ENCODE data around the gene RHOV.
A peak's percentile ranks its signal among the peaks of the same experiment; 100 is the strongest.

The RHOV gene

DNA sequence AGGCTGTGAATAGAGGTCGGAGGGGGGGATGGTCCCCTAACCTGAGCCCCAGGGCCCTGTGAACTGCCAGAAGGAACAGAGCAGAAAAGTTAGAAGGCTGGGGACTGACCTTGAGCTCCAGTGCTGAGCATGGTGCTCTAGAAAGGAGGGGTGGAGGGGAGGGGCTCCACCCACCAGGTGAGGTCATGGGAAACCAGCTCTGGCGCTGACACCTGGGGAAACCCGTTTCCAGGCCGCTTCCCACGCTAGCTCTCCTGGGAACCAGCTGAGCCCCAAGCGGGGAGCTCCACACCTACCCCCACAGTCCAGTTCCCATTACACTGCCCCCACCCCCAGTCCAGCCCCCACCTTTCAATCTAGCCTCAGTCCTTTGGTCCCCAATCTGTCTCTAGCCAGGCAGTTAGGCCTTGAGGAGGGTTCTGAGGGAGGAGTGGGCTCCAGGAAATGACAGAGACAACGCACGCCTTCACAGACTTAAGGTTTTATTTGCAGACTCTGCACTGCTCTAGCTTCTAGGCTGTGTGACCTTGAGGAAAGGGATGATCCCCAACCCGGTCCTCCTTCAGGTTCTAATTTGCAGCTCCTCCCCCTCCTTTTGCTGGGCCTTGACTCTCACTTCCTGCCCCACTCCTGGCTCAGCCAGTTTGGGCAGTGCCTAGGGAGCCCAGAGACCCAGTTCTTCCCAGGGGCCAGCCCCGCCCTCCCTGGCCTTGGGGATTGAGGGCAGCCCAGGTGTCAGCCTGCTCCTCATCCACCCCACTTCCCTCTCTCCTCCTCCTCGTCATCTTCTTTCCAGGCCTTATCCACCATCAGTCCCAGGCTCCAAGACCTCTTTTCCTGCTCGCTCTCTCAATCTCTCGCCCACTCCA lies 2.1 kb downstream of the RHOV start:
- DNase-seq = peak; percentile 77

GRCh38 chr15:40870716-40871115 lies 3.3 kb downstream of the RHOV start:
- DNase-seq = peak; percentile 74

DNA sequence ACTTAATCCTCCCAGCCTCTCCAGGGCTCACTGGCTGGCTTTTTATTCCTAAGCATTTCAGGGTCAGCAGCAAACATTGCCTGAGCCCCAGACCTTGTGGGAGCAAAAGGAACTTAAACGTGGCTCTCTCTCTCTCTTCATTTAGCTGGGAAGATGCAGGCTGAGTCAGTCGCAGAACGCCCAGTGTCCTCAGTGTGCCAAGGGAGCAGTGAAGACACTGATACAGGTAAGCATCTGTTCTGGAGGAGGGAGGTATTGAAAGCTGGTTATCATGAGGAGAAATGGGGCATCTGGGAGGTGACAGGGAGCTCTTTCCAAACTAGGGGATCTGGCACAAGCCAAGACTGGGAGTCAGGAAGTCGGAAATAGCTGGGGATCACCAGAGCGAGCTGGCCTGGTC lies 4.3 kb downstream of the RHOV start:
- no peak for DNase-seq

GRCh38 chr15:40867199-40867598 lies 6.8 kb downstream of the RHOV start:
- DNase-seq = no peak

GRCh38 chr15:40863660-40864270 lies 10.3 kb downstream of the RHOV start:
- DNase-seq = no peak

DNA sequence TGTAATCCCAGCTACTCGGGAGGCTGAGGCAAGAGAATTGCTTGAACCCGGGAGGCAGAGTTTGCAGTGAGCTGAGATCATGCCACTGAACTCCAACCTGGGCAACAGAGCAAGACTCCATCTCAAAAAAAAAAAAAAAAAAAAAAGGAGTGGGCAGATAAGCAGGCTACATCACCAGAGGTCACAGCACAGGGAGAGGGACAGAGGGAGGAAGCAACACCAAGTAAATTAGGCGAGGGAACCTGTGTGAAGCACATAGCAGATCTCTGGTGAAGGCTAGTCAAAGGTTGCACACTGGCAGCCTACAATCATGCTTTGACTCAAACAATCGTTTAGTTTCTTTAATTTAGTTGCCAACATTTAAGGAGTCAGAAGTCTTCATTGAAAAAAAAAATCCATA lies 12.9 kb downstream of the RHOV start:
- DNase-seq = peak; percentile 17

- peak; percentile 88 for DNase-seq
These were observed 14.7 kb downstream of the RHOV start for GRCh38 chr15:40859206-40859851.

DNA sequence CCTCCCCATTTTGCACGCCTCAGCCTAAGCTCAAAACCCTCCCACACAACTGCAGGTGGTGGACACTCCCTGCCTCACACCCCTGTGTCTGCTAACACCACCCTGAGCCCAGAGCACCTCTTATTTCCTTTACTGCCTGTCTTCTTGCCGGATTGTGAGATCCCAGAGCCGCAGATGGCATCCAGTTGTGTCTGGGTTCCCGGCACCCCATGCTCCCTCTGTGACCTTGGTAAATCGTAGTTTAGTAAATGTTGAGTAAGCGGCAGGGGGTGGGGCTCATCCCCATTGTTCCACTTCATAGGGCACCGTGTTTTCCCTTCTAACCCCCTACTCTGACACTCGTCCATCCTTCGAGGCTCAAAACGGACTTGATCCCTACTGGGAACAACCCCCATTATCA lies 15.3 kb downstream of the RHOV start:
- DNase-seq = no peak

DNA sequence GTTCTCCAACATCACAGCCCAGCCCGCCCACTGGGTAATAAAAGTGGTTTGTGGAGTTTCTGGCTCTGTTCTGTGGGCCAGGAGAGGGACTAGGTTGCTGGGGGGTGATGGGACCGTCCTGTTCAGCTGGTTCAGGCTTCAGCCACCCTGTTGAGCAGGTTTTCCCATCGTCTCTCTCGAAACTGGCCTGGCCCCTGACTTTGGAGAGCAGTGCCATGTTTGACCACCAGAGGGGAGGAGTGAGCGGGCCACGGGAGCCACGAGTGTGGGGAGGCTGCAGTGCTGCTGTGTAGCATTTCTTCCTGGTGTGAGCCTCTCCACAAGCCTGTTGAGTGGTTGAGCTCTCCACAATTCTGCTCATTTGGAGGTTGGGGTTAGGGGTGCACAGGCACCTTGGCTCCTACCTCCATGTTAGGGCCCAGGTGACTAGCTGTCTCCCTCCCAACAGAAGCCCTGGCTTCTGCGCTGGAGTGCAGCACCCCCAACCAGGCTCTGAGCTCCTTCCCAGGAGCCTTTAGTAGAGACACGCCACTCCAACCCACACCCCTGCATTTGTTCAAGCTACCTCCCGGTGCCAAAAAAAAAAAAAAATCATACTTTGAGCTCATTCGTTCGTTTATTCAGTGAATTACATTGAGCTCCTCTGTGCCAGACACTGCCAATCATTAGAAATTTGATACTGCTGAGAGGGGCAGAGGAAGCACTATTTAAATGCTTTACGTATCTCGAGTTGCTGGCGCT lies 16.3 kb downstream of the RHOV start:
- peak; percentile 90 for DNase-seq

DNA sequence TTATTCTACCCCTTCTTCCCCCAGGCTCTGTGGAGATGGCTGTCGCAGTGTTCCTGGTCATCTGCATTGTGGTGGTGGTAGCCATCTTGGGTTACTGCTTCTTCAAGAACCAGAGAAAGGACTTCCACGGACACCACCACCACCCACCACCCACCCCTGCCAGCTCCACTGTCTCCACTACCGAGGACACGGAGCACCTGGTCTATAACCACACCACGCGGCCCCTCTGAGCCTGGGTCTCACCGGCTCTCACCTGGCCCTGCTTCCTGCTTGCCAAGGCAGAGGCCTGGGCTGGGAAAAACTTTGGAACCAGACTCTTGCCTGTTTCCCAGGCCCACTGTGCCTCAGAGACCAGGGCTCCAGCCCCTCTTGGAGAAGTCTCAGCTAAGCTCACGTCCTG lies 17.3 kb downstream of the RHOV start:
- DNase-seq = no peak

DNA sequence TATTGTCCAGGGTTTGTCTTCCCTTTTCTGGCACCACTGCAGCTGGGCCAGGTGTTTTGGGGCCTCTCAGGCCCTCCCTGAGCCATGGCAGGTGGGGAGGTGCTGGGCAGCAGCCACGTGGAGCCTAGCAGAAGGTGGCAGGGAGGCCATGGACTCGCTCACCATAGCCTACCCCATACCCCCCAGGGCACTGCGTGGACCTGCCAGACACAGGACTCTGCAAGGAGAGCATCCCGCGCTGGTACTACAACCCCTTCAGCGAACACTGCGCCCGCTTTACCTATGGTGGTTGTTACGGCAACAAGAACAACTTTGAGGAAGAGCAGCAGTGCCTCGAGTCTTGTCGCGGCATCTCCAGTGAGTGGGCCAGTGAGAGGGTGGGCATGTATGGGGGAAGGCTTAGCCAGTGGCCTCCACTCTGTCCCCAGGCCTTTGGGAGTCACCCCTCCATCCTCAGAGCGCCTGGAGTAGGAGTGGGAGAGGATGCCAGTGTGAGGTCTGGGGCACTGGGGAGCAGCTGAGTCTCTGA lies 18.3 kb downstream of the RHOV start:
- DNase-seq = peak; percentile 46

GRCh38 chr15:40854161-40854560 lies 19.9 kb downstream of the RHOV start:
- DNase-seq = no peak

GRCh38 chr15:40853241-40853890 lies 20.7 kb downstream of the RHOV start:
- DNase-seq = no peak

DNA sequence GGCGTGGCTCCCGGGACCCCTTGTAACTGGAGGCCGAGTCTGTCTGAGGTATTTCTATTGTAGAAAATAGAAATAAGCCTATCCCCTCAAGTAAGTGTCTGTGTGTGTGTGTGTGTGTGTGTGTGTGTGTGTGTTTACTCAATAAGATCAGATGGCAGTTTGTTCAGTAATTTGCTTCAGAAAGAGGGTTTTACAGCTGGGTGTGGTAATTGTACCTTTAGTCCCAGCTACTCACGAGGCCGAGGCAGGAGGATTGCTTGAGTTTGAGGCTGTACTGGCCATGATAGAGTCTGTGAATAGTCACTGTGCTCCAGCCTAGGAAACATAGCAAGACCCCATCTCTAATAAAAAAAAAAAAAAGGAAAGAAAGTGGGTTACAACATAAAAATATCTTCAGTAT lies 21.5 kb downstream of the RHOV start:
- peak; percentile 57 for DNase-seq

DNA sequence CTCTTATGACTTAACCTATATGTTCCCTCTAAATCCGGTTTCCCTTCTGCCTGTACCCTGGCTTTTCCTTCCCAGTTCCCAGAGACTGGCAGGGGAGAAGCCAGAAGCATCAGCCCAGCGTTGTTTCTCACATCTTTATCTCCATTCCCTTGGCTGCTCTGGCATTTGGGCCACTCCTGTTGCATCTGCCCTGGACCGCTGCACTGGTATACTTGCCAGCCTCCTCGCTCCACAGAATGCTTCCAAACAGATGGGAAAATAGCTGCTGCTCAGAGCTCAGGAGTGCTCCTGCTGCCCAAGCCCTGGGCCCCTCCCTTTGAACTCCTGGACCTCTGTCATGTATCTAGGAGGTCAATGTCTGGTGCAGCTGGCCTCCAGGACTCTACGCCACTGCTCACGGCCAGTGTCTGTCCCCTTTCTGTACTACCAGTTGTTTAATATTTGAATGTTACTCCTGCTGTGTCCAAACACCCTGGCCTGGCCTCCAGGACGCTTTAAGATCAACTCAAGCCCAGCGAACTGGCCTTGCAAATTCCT lies 23.4 kb downstream of the RHOV start:
- no peak for DNase-seq

DNA sequence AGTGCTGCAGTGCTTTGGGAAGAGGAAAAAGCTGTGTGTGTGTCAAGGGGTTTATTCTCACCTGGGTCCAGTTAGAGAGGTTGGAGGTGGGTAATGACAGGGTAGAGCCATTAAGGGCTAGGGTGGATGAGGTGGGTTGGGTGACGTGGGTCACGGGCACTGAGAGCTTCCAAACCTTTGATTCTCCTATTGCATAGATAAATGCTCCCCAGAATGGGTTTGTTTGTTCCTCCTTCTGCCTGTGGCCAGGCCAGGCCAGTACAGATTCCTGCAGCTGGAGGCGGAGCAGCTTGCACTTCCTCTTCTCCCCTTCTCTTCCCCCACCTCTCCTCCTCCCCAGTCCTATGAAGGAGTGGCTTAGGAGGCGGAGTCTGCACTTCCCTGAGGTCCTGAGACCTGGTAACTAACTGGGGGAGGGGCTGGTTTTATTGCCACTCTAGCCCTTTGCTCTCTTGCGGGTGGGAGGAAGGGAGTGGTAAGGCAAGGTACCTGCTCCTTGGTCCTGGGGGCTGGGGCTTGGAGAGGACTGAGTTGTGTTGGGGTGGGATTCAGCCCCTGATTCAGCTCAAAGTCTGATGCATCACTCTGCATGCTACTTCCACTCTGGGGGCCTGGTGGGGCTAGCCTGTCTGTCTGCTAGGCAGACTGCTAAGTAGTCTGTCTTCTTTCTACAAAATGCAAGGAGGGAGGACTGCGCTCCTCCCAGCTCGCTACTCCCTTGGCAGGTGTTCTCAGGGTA lies 26.6 kb downstream of the RHOV start:
- DNase-seq = peak; percentile 84

- peak; percentile 43 for DNase-seq
These were observed 27.2 kb downstream of the RHOV start for GRCh38 chr15:40846841-40847222.

DNA sequence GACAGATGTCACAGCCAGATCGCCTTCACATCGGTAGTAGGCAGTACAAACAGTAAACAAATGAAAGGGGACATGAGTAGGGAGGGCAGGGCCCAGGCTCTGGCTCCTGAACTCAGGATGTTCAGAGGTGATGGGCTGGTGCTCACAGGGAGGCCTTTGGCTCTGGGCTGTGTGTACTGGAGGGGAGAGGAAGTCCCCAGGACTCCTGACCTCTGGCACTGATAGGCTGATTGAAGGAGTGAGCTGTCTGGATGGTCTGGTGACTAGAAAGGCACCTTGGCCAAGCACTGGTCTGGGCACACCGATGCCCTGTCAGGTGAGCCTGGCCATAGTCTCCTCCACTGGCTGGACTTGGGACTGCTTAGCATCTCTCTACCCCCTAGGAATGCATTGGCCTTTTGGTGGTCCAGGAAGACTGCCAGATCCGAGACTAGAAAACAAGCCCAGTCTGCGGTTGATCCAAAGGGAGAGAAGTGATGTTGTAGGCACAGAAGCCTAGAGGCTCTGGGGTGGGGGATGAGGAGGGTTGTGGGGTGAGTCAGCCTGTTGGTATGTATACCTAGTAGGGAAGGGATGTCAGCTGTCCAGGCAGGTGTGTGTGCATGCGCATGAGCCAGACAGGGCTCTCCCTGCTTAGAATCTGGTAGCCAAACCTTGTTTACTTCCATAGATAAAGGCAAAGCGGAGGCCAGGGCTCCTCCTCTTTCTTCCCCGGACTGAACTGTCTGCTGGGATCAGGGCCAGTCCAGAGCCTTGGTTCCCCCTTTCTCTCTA lies 28.3 kb downstream of the RHOV start:
- peak; percentile 95 for DNase-seq

GRCh38 chr15:40845036-40845435 lies 29.0 kb downstream of the RHOV start:
- DNase-seq = peak; percentile 41

DNA sequence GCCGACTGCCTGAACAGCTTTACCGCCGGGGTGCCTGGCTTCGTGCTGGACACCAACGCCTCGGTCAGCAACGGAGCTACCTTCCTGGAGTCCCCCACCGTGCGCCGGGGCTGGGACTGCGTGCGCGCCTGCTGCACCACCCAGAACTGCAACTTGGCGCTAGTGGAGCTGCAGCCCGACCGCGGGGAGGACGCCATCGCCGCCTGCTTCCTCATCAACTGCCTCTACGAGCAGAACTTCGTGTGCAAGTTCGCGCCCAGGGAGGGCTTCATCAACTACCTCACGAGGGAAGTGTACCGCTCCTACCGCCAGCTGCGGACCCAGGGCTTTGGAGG lies 29.4 kb downstream of the RHOV start:
- peak; percentile 73 for DNase-seq

Measured in DMS53 (cell line).